ENCODE results near the gene CTSA.
"Not testable (repeated sequence)": the region's sequence is repeated elsewhere in the genome, so short reads cannot be mapped to it uniquely, and the experiment has no call there.

Gene CTSA

GRCh38 chr20:45919542-45920399, 28.6 kb downstream of the CTSA start:
- no peak for DNase-seq

GRCh38 chr20:45920462-45921336, 29.6 kb downstream of the CTSA start:
- no peak for DNase-seq

- no peak for DNase-seq
Measured at GRCh38 chr20:45921337-45922189, 30.4 kb downstream of the CTSA start.

GRCh38 chr20:45924391-45925261, 33.5 kb downstream of the CTSA start:
- no peak for DNase-seq

- no peak for DNase-seq
Measured at GRCh38 chr20:45925821-45926506, 34.8 kb downstream of the CTSA start.

- DNase-seq: no peak
Measured at GRCh38 chr20:45926731-45927070, 35.6 kb downstream of the CTSA start.

GRCh38 chr20:45927071-45927878, 36.1 kb downstream of the CTSA start:
- DNase-seq: no peak

GRCh38 chr20:45931680-45932079, 40.5 kb downstream of the CTSA start:
- not testable (repeated sequence) for DNase-seq

GRCh38 chr20:45933266-45934045, 42.3 kb downstream of the CTSA start:
- peak; percentile 86 for DNase-seq

GRCh38 chr20:45934046-45934585, 43.0 kb downstream of the CTSA start:
- no peak for DNase-seq

GRCh38 chr20:45934586-45935415, 43.7 kb downstream of the CTSA start, which contains the start of gene PCIF1:
PCIF1 (plus strand) TSS chr20:45934683; CDS start chr20:45939000, 4,317 bp downstream.
- peak; percentile 86 for DNase-seq

- DNase-seq: no peak
Measured at GRCh38 chr20:45935416-45936046, 44.4 kb downstream of the CTSA start.

GRCh38 chr20:45937765-45938164, 46.6 kb downstream of the CTSA start:
- no peak for DNase-seq

- DNase-seq: no peak
Measured at GRCh38 chr20:45938727-45939438, 47.7 kb downstream of the CTSA start.

- DNase-seq: no peak
Measured at GRCh38 chr20:45940053-45940452, 48.9 kb downstream of the CTSA start.

GRCh38 chr20:45940469-45940868, 49.3 kb downstream of the CTSA start:
- no peak for DNase-seq

- DNase-seq: no peak
Measured at GRCh38 chr20:45943613-45944012, 52.5 kb downstream of the CTSA start.

Data from NCI-H2081 treated with DMSO at 0.1 percent for 48 hours (cell line).